Limb (tissue), 2 donors: ENCODE data around the gene INPP4B.

Experiments
- DNase-seq, 2 donors: peaks; one replicate each; pipeline ENCODE4 v3.0.0-alpha.2; 2016; ENCODE audit errors: extremely low spot score in 2 of 2

Gene INPP4B

DNA sequence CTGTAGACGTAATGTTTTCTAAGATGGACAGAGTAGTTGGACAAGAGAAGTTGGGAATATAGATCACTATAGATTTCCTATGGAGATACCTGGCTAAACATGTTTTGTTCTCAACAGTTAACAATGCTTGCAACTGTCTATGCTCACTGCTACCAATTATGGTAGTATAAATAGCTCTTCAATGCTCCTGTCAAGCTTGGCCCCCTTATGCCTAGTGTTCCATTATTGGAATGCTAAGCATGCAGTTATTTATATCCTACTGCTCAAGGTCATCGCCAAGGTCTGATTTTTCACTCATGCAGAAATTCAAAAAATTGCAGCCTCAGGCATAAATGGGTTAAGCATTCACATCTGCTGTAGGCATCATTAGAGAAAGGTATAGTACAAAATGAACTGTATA is 690.8 kb downstream of the INPP4B start:
- DNase-seq: peak in 1 of 2 donors; percentile 10

DNA sequence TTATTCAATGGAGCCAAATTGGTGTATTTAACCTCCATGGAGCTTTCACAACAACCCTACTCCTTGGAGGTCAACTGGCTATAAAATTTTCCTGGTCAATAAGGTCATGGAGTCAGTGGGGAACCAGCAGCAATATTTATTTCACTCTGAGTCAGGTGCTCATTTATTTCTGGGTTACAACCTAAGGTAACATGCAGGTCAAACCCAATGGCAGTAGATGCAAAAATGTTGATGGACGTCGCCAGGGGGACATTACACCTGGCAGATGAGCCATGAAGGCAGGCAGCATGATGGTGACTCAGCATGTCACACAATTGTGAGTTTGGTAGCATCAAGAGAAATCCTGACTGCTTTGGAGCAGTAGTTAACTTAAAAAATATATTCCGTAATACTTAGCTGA is 695.6 kb downstream of the INPP4B start:
- no peak for DNase-seq

DNA sequence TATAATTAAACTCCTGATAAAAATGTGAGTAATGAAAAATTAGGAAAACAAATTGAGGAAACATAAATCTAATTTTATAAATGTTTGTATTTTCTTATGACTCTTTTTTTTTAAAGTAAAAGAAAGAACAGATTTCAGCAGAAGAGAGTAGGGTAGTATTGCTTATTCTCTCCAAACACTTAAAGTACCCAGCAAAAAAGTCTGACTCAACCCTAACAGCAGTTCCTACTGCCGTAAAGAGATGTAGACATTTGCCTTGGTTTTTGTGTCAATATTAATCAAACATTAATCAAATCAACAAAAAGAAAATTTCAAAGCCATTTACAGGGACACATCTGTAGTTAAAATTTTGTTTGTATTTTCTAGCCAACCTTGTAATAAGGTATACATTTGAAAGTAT is 701.3 kb downstream of the INPP4B start:
- no peak for DNase-seq

DNA sequence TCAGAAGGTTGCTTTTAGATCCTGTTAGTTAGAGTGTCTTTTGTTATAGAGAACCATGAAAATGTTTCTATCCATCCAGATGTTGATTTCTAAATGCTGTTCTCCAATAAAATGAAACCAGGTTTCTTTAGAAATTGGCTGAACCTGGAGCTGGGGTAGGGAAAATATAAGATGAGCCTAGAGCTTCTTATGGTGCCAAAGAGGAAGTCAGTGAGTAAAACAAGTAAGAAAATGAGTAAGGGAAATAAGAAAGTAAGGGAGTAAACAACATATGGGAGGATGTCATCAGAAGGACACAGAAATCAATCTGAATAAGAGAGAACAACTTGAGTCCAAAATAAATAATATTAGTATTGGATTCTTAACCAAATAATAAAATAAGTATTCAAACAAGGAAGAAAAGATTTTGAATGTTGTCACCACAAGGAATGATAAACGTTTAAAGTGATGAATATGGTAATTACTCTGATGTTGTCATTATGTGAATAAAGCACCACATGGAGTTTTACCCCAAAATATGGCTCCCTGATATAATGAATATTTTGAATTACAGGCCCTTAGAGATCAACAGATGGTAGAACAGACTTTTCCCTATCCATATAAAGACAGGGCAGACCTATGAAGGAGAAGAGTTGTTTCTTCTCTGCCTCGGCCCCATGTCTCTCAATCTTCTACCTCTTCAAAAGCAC is 703.6 kb downstream of the INPP4B start:
- DNase-seq: no peak

DNA sequence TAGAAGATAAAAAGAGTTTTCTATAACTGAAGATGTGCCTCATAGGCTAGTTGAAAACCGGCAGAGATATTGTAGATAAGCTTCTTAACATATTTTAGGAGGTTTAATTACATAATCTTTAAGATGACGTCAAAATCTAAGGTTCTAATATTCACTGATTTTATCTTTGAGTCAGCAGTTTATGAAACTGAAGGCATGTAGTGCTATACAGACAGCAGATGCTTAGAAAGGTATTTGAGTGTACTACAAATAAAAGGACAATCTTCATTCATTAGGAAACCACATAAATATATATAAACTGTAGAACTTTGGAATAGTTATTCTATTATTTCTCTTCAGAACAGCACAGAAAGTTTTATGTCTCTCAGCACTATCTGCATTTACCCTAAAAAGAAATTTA is 704.9 kb downstream of the INPP4B start:
- no peak for DNase-seq

DNA sequence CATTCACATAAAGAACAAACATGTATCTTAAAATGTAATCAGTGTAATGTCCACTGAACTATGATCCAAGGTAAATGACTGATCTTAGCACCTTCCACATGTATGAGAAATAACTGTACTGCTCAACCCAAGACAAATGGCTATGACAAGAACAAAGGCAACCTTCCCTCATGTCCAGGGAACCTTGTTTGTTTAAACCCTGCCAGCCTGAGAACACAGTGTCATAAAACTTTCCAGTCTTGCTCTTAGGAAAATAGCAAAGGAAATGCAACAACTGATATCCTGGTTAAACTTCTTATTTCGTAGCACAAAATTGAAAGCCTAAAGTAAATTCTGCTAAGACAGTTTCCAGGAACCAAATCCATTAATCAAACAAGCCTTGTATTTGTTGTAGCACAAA is 715.4 kb downstream of the INPP4B start:
- no peak for DNase-seq

DNA sequence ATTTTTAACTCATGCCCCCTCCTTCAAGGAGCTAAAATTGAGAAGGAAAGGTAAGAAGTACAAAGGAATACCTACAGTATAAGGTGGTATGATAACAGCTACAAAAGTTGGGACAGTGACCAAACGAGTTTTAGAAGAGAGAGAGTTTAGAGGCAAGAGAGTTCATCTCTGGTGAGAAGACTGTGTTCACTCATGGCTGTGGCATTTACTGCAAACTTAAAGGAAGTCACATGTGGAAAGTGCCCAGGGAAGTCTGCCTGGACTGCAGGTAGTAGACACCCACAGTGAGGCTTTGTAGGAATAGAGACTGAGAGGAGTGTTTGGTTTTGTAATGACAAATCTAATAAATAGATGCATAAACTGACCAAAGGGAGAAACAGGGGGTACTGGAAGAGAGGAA is 716.2 kb downstream of the INPP4B start:
- no peak for DNase-seq

DNA sequence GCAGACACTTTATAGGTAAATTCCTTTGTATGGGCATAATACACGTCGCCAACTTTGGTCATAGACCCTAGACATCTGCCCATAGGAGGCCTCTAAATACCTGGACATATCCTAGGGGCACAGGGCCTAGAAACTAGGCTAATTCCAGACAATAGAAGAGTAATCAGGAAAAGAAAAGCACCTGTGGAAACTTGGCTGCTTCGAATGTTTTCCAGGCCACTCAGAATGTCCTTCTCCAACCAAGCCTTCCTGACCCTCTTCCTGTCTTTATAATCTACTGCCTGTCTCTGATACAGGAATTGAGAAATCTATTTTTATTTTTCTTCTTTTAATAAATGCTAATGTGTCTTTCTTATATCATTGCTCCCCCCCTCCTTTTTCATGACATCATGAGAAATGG is 716.6 kb downstream of the INPP4B start:
- no peak for DNase-seq

DNA sequence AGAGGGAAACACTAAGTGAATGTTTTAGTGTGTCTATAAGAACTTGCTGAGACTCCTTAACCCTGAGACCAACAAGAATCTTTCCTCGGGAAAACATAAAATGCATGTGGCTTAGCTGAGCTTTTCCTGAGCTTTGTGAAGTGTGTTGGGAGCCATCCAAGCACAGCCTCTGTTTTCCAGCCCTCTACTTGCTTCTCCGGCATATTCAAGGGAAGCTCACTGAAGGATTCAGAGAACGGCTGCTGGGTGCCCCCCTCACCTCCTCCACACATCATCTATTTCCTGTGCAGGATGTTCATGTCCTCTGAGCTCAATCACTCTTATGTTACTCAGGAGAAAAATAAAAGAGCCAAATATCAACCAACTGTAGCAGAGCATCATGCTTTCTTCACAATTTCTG is 717.6 kb downstream of the INPP4B start:
- peak; percentile 41 to 63 for DNase-seq

DNA sequence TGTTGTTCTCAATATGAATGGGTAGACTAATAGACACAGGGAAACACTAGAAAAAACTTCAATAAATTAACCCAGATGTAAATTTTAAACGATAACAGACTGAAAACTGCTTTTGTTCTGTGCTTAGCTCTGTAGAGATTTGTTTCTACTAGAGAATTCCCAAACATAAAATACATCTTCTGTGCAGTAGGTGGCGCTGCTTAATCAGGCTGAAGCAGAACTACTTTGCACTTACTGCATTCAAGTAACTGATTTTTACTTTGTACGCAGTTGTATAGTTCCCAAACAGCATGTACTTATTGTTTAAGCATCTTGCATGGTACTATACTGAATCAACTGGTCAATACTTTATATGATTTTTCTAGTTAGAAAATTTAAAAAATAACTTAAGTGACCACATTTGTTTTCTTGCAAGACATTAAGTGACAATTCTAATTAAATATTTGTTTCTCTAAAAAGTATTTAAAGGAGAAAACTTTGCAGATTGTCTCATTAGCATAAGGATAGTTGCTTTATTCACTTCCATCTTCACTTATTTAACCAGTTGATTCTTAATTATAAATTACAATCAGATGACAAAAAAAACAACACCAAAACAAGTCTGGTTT is 719.1 kb downstream of the INPP4B start:
- peak; percentile 61 to 82 for DNase-seq

DNA sequence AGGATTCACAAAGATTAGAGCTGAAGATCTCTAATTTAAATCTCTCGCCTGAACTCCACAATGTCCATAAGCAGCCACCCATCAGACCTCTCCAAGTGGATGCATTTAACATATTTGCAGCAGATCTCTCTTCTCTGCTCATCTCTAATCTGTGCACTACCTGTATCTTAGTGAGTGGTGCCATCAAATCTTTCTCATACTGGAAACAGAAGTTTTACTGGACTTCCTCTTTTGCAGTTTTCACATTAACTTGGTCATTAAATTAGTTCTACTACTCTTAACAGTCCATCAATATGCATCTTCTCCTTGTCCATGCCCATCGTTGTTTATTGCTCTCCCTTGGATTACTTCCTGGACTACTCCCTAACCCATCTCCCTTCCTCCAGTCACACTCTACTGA is 721.2 kb downstream of the INPP4B start:
- DNase-seq: no peak

DNA sequence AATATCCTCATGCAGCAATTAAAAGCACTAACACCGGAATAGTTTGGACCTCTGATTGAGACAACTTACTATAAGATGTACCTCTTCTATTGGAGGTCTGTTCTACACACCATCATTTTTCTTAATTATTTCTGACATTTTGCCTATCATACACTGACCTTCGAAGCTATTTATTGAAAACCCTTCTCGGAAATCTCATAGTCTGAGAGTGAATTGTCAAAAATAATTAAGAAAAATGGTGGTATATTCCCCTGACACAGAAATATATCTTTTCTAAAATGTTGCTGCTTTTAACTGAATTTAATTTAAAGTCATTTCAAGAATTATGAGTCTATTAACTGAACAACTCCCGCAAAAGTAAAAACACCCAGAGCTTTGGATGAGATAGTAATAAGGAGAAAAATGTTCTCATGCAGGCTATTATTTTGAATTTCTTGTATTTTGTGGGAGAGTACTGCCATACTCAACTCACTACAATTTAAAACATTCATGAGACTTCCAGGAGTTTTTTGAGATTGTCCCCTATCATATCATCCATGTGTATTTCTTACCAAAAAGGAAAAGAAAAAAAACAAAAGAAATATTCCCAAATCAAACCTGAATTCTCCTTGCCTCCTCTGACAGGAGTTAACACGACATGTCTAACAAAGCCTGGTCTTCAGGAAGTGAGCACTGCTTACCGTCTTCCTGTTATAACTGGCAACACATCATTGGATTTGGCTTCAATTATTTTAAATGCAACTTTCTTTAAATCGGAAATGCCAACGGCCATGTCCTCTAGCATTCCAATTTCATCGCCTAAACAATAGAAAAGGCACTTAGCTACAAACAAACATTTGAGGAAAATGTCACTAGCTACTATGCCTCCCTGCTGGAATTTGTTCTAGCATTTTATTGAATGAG is 724.4 kb downstream of the INPP4B start:
- DNase-seq: no peak

DNA sequence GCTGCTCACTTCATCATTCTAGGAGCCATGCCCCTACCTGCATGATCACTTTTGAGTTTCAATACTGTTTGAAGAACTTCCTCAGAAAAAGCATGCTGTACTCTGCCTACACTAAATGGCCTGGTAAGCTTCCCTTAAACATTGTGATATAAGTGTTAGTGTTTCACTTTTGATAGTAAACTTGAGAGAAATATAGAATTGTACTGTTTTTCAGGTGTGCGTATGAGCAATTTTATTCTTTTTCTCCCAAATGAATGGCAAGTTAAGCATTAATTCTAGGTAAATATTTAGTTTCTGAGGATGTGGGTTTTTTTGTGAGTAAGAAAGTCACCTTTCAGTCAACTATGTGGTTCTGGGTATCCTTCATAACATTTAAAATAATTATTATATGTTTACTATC is 725.2 kb downstream of the INPP4B start:
- DNase-seq: no peak

DNA sequence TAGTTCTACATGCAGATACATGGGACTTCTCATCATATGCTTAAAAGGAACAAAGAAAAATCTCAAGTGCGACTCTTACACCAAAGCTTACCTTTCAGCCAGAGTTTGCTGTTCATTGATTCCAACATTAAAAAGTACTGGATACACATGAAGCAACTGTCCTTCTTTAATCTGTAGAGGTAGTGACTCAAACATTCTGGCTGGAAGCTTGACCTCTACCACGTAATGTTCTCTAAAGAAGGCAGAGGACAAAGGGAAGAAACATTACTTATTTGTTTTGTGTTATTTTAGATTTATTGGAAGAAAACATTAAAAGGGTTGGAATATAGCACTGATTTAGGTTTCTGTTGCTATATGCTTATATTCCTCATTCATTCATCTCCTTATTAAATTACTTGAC is 733.6 kb downstream of the INPP4B start:
- no peak for DNase-seq

DNA sequence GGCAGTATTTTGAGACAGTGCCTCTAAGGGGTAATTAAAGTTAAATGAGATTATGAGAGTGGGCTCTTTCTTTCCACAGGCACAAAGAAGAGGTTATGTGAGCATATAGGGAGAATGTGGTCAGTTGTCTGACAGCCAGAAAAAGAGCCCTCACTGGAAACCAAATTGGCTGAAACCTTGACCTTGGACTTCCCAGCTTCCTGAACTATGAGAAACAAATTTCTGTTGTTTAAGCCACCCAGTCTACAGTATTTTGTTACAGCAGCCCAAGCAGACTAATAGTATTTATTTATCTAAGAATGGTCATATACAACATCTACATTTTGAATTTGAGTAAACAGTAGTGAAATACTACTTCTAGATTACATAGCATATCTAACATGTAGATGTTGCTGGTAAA is 736.0 kb downstream of the INPP4B start:
- no peak for DNase-seq

DNA sequence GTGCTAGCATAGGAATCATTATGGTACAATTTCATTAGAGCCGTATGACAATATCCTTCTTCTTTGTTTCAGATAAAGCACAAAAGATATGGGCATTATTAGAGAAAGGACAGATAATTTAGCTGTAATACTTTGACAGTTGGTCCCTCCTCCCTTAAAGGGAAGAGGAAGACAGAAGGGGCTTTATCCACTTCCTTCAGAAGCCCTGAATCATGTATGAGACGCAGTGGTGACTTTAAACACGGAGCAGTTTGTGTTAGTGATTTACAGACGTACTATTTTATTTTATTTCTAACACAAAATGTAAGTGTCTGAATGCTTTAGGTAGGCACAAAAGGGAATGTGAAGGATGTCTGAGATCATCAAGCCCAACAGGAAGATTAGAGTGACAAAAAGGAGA is 742.1 kb downstream of the INPP4B start:
- no peak for DNase-seq

DNA sequence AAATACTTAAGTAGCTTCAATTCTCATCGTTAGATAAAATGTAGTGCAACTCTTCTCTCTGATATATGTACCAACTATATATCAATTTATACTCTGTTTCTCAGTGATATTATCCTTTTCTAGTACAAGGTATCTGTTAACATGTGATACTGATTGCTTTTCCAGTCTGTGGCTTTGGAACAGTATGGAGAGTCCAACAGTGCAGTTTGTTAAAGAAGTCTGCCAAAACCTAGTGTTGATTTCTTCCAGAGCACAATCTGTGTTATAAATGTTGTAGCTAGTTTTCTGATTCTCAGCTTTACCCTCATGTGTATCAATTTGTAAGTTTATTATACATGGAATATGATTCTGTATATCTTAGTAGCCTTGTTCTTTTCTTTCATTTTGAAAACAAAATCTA is 744.7 kb downstream of the INPP4B start:
- DNase-seq: no peak

DNA sequence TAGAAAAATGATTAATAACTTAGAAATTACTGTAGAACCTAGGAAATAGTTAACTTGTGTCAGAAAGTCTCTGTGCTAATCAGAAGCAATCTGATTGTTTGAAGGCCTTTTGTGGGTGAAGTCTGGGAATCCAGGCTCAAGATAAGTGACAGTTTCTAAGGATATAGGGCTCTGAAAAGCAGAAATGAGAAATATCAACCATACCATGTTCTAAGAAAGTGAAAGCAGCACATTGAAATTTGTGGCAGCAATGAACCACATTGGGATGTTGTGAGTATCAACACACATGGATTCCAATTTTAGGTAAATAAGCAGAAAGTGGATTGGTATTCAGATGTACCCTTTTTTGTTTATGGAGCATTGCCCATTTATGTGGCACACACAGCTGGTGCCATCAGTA is 745.2 kb downstream of the INPP4B start:
- DNase-seq: no peak

DNA sequence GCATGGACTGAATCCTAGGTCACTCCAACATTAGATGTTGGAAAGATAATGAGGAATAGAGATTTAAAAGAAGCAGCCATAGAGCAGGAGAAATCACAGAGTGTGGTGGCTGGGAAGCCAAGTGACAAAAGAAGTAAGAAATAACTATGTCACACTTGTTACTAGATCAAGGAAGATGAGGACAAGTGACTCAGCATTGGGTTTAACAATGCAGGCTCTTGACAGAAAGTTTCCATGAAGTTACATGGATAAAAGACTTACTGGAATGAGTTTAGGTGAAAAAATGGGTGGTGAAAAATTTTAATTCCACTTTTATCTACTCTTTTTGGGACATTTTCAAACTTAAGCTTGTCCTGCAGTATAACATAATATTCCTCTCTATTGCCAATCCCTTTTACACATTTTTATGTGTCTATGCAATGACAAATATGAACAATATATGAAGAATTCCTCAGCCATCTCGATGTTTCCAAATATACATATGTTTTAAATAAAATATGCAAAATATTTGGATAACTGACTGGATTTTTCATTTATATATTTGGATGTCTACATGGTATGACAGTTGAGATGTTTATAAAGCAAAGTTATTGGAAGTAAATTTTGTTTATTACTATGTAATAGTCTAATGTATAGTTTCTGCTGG is 747.1 kb downstream of the INPP4B start:
- no peak for DNase-seq

DNA sequence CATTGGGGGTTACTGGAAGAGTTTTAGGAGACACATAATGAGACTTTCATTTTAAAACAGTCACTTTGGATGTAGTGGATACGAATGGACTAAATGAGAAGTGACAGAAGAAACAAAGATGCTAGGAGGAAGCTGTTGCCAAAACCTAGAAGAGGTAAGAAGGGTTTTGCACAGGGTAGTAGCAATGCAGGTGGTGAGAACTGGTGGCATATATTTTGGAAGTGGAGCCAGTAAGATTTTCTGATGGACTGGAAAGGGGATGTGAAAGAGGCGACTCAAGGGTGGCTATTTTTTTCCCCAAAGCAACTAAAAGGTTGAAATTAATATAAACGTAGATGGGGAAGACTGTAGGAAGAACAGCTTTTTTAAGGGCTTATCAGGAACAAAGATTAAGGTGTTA is 747.7 kb downstream of the INPP4B start:
- no peak for DNase-seq

DNA sequence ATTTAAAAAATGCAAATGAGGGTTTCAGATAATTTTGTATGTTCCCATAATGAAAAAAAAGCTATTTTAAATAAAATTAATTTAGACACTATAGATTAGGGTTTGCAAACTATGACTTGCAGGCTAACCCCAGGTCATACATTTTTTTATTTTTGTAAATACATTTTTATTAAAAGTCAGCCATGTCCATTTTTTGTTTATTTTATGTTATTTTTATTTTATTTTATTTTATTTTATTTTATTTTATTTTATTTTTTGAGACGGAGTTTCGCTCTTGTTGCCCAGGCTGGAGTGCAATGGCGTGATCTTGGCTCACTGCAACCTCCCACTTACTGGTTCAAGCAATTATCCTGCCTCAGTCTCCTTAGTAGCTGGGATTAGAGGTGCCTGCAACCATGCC is 749.1 kb downstream of the INPP4B start:
- DNase-seq: no peak
